ENCODE data around the gene MLLT1.

MLLT1 gene

DNA sequence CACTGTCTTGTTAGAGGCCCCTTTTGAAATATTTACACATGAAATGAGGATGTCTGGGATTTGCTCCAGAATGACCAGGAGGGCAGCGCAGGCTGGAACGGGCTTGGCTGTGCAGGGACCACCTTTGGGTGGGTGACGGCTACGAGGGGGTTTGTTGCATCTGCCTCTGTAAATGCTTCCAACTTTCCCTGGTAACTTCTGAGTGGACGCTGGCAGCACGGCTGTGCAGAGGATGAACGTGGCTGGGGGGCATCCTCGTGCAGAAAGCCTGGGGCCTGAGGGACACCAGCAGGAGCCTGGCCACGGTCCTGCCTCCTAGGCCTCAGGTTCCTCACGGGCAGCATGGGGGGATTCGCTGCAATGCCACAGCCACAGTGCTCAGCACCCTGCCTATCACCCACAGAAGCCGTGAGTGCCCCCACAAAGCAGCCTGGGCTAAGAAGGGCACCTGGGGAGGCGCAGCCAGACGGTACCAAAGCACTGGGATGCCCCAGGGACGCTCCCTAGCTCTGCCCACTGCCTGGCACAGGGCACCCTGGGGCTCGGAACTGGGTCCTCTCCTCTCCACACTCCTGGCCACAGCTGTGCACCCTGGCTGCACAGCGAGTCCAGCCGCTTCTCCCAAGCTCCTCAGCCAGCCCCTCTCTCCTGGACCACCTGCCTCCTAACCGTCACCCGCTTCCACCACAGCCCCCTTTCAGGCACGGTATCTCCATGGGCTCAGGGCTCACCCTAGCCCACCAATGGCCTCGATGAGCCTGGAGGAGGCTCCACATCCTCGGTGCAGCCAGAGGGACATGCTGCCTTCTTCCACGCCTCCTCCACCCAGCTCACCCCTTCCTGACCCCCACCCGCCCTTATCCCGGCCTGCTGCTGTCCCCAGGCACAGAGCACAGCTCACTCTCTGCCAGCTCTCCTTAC, 44.5 kb downstream of the MLLT1 start:
- no peak for DNase-seq (ENCODE audit: low read depth)

GRCh38 chr19:6234527-6234926, 45.2 kb downstream of the MLLT1 start:
- no peak for DNase-seq (ENCODE audit: low read depth)

DNA sequence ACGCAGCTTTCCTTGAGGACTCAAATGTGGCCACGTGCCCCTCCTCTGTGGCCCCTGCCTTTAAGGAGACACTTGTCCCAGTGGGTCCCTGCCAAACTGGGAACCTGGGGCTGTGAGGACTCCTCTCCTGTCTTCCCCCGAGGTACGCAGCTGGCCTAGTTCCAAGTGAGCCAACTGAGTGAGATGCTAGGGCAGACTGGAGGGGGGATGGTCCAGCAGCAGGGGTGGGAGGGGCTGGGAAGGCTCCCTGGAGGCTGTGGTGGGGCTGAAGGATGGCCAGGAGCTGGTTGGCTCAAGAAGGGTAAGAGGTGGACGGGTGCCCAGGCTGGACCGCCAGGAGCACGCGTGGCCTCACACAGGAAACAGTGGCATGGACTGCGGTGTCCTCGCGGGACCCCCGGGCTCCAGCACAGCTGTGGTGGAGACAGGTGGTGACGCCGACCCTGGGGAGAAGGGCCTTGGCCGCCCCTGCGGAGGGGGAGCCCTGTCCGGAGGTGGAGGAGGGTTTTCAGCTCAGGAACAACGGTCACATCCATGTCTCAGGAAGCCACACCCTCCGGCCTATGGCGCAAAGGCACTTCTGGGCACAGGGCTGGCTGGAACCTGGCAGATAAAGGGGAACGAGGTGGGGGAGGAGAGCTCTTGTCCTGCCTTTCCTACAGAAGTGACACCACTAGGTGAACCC, 45.8 kb downstream of the MLLT1 start:
- DNase-seq (ENCODE audit: low read depth), result no peak

DNA sequence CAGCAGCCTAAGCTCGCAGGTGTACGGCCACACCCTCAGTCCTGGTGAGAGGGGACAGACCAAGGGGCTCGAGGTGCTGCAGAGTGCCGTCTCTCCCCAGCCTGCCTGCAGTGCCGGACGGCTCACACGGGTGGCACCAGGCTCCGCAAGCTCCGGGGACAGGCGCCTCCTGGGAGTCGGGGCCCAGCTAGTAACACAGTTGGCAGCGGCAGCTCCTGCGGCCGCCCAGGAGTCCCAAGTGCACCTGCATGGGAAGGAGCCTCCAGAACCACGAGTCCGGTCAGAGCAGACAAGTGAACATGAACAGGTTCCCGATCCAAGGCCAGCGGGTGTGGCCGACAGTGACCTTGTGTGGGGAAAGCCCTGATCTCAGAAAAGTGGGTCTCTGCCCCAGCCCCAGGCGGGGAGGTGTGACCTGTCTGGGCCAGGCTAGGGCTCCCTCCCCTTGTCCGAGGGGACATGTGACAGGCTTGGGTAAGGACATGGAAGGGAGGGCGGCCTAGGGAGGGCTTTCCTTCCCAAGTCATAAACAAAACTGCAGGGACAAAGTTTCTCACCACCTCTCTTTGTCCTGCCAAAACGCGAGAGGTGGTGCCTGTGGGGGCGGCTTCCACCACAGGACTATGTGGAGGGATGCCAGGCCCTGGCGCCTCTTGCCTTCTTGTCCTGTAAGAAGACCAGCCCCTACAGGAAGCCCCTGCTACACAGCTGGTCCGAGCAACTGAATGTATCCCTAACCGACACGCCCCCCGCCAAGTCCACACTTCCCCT, 46.5 kb downstream of the MLLT1 start:
- DNase-seq (ENCODE audit: low read depth), result no peak

- peak; percentile 60 for DNase-seq (ENCODE audit: low read depth)
These were observed 47.1 kb downstream of the MLLT1 start for GRCh38 chr19:6232601-6233055.

- DNase-seq (ENCODE audit: low read depth), result no peak
These were observed 48.8 kb downstream of the MLLT1 start for GRCh38 chr19:6230991-6231448.

DNA sequence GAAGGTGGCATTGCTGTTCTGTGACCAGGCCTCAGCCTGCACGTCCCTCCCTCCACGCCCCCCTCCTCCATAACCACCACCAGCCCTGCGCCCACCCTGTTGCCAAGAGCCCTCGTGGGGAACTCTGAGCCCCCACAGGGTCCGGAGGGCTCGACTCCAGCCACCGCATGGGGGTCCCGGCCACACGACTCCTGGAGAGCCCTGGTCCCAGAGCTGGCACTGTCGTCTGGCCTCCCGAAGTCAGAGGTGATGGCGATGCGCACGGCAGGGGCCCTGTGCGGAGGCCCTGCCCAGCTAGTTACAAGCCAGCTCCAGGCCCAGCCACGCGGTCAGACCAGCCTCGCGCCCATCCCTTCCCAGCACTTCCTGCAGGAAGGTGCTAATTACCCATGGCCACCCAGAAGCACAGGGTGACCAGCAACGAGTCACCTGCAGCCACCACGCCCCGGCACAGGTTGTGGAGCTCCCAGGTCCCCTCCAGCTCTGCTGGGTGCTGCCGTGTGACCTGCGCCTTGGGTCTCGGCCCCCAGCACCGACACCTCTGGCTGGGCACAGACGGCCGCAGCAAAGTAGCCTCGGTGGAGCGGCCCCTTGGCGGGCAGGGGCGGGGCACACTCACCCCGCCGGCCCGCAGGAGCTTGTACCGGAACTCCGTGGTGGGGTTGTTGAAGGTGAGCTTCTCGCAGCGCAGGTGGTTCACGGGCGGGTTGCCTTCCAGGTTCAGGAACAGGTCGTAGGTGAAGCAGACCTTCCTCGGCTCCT, 49.6 kb downstream of the MLLT1 start:
- no peak for DNase-seq (ENCODE audit: low read depth)

DNA sequence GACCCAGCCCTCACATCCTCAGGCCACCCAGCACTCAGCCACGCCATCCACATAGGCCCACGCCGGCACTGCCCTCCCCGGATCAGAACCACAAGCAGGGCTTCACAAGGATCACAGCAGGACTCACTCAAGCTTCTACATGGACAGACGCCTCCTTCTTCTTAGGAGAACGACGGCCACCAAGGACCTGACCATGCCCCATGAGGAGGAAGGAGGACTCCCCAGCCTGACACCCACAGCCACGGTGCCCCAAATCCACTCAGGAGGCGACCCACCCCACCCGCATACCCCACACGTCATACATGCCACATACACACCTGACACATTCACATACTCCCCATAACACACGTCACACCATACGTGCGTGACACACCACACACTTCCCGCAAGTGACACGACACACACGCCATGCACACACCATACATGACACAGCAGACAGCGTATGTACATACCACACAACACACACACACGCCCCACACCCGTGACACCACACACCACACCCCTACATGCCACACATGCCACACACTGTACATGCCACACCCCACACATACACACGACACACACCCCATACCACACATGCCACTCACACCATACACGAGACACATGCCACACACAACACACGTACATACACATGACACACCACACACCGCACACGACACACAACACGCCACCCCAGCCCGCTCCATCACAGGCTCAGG, 50.4 kb downstream of the MLLT1 start:
- DNase-seq (ENCODE audit: low read depth), result no peak

- DNase-seq (ENCODE audit: low read depth), result no peak
These were observed 51.1 kb downstream of the MLLT1 start for GRCh38 chr19:6228551-6229215.

GRCh38 chr19:6227936-6228325, 51.8 kb downstream of the MLLT1 start:
- DNase-seq (ENCODE audit: low read depth), result no peak

DNA sequence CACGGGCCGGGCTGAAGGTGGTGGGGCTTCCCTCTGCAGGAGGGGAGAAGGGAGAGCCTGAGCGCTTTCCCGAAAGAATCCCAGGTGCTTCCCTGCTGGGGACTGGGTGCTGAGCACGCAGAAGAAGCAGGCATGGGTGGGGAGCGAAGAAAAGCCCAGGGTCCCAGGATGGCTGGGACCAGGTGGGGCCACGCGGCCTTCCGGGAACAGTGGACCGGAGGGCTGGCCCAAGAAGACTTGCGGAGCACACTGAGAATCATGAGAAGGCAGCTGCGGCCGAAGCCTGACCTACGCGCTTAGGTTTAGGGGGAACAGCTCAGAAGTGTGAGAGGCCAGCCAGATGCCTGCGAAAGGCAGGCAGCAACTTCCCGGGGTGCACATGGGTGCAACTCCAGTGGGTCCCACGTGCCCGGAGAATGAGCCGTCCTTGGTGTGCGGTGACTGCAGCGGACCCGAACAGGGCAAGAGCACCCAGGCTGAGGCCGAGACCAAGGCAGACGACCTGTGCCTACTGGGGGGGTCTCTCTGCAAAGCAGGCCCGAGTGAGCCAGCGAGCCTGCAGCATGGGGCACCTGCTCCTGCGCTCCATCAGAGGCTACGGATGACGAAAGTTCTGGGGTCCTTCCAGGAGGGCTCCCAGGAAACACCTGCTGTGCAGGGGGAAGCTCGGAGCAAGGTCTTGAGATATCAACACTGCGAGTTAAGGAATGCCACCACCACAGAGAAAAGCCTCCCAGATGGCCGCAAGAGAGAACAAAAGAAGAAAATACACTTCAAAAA, 52.4 kb downstream of the MLLT1 start:
- no peak for DNase-seq (ENCODE audit: low read depth)

DNA sequence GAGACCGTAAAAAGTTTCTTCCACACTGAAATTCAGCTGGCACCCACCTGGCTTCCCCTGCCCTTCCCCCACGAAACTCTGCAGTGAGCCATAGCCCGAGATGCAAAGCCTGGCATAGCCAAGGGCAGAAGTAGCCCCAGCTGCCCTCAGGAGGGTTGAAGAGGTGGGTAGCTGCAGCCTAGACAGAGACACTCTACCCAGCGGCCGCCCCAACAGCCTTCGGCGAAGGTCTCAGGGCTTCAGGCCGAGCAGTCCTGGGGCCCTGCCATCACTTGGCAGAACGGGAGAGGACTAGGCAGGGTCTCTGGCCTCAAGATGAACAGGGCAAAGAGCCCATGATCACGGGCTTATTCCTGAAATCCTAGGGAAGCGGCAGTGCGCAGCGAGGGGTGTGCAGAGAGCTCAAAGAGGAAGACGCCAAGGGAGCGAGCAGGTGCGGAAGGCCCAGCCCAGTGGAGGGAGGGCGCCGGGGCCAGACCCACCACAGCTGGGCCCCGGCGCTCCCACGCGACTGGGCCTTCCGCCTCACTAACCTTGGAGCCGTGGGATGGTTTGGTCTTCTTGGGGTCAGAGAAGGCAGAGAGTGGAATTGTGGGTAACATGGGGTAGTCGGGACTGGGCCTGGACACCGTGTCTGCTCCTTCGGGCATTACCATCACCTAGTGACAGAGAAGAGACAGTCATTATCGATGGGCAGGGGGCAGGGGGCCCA, 53.2 kb downstream of the MLLT1 start:
- DNase-seq (ENCODE audit: low read depth), result no peak

DNA sequence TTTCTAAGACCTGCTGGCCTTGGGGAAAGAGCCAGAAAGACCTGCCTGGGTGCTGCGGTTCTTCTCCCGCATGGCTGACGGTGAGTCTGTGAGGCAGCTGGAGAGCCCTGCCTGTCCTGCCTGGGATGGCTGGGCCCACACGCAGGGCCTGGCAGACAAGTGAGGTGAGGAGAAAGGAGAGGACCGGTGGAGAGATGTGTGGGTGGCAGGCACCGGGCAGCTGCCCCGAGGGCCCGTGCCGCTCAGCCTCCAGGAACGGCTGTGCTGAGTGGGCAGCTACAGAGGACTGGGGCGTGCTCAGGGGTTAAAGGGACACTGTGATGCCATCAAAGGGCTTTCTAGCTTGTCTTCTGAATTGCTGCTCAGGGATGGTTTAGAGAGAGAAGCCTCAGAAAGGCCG, 53.8 kb downstream of the MLLT1 start:
- DNase-seq (ENCODE audit: low read depth), result no peak

- DNase-seq (ENCODE audit: low read depth), result no peak
These were observed 54.4 kb downstream of the MLLT1 start for GRCh38 chr19:6225232-6225865.

GRCh38 chr19:6224308-6224675, 55.5 kb downstream of the MLLT1 start:
- DNase-seq (ENCODE audit: low read depth), result no peak

DNA sequence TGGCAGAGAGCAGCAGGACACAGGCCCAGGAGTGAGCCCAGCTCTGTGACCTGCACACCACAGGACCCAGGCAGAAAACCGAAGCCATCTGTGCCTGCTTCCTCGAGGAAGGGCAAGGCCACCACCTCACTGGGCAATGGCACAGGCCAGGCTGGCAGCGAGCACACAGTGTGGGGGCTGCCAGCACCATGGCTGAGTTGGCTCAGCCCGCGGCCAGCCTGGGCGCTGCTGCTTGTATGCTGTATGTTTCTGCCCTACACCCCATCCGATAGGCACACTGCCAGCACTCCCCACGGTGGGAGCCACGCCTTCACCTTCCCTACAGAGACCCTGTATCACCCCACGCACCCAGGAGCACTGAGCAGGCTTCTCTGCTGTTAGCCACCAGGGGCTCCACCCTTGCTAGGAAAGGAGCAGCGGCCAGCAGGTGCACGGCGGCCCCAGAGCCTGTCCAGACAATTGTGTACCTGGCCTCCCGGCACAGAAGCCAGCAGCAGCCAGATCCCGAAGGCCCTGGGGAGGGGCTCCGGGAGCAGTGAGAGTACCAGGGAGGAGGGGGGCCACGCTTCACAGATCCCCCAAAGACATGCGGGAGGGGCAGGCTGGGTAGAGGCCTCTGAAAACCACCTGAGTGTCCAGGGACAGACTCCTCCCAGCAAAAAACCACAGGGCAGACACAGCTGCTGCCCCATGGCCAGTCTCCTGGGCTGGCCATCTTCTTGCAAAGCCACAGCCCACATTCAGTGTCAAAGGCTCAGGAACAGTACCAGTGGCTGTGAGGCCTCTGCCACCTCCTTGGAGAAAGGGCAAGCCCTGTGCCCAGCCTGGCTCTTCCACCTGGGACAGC, 56.1 kb downstream of the MLLT1 start:
- DNase-seq (ENCODE audit: low read depth), result no peak

DNA sequence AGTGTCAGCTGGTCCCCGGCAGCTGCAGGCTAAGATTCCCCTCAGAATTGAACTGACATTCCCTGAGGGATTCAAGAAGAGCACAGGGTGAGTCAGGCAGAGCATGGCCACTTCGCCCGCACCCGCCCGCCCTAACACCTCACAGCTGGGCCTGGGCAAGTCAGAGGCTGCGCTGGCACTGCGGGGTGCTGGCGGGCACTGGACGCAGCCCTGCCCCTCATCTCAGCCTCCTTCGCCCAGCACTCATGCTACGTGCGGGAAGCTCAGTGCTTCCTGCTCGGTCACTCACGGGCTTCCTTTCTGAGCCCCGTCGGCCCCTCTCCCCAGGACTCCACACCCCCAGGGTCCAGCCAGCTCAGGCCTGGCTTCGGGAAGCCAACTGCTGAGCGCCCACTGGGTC, 56.9 kb downstream of the MLLT1 start:
- DNase-seq (ENCODE audit: low read depth), result no peak

Data from stromal cell of bone marrow (primary cell).